Measurements from ENCODE around the gene AKAP9. TPM values are rescaled to one million over a fixed set of nuclear protein-coding genes. Genes with fewer than 3 reads are reported as not detected.

AKAP9 gene
- total and polyA plus RNA-seq, 9 of the 15 experiments (the other 6 are each of a cell fraction or from before 2014, with no cell fraction given) = 25.5 to 80.9 (median 46.3) TPM

DNA sequence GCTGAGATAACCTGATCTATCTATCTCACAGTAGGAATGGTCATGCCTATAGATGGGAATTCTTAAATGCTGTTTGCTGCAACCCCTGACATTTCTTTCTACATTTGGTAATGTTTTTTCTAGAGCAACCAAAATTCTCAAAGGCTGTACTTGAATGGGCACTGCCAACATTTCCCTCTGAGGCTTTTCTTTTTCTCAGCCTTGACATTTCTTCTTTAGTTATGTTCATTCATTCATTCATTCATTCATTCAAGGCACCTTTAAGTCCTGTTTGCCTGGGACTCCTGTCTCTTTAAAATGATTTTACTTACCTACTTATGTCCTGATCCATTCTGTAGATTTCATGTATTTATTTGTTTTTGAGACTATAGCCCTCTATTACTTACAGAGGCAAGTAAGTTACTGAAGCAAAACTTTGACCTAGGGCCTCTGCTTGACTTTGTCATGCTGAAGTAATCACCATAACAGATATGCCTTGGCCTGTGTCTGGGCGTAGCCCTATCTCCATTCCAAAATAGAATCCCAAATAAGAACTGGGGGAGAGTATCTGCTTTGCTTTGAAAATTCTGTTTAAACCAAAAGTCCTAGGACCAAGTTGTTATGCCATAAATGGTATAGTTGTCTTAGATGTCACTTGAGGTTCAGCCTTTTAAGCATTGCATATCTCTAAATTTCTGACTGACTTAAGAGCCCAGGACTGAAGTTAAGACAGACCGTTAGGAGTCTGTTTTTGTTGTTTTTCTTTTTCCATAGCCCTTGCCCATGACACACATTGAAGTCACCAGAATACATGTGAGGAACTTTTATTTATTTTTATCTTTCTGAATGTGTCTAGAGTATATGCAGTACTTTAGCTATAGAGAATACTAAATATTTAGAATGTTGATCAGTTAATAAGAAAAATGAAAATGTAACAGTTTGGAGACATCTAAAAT is 59.2 kb downstream of the AKAP9 start:
- in situ Hi-C loops (cut with MboI) = no loop called here
- Histone ChIP-seq H4K20me1 (replicated peaks; ENCODE audit: control insufficient read depth, insufficient read depth, low read length) (no peaks in the 10 kb centered on the region), H3K36me3 (ENCODE audit: control insufficient read depth, insufficient read depth, low read length) (peaks cover 49% of the 10 kb centered on the region), H3K4me3 (no peak overlapping the region), H3K9me1 (ENCODE audit: control insufficient read depth, insufficient read depth, low read length) (no peaks in the 10 kb centered on the region), H3K9me3 (replicated peaks; ENCODE audit: control insufficient read depth, insufficient read depth, low read depth, low read length) (no peaks in the 10 kb centered on the region), H3K27me3 (ENCODE audit: control insufficient read depth in 2 of 2, insufficient read depth in 2 of 2, low read length in 2 of 2) (no peaks in the 10 kb centered on the region), H3K27ac (ENCODE audit: extremely low read depth, low read depth, low read length) (no peak overlapping the region), H3K4me1 (replicated peaks in 1 of 2; ENCODE audit: control insufficient read depth in 2 of 2, insufficient read depth in 2 of 2, low read length in 2 of 2) (no peaks in the 10 kb centered on the region), H3K9ac (ENCODE audit: insufficient read depth in 1 of 2, low read depth in 2 of 2, low read length in 2 of 2) (no peak overlapping the region), H3K4me2 (ENCODE audit: insufficient read depth, low read length) (no peak overlapping the region), H2AFZ (ENCODE audit: low read depth, low read length) (no peak overlapping the region), H3K79me2 (ENCODE audit: control insufficient read depth, insufficient read depth, low read length) (no peaks in the 10 kb centered on the region)
- ATAC-seq (no peak), DNase-seq (ENCODE audit: extremely low read depth in 1 of 4, low spot score in 3 of 4) (no peak), FAIRE-seq (no peak)
- intact Hi-C loops (cut with micrococcal nuclease) = no loop called here
- BruUV-seq (replicated peaks) = no TSS peak
- TF ChIP-seq ZNF24 (IDR thresholded peaks at IDR 0.05) = peak; percentile 86
- TF ChIP-seq, protein P1, sequence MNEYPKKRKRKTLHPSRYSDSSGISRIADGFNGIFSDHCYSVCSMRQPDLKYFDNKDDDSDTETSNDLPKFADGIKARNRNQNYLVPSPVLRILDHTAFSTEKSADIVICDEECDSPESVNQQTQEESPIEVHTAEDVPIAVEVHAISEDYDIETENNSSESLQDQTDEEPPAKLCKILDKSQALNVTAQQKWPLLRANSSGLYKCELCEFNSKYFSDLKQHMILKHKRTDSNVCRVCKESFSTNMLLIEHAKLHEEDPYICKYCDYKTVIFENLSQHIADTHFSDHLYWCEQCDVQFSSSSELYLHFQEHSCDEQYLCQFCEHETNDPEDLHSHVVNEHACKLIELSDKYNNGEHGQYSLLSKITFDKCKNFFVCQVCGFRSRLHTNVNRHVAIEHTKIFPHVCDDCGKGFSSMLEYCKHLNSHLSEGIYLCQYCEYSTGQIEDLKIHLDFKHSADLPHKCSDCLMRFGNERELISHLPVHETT (CRISPR knock-in tag; conservative IDR thresholded peaks at IDR 0.05 in 1 of 2, IDR thresholded peaks at IDR 0.05 in 1 of 2) = no peak
- ChIA-PET POLR2A (interaction anchor here (0.7 to 1.2 kb wide), 2 partner anchors 12 to 84 kb away, joined by 3 read pairs; no protein-coding TSS in a partner anchor), CTCF (ENCODE audit: low intra/inter-chr PET ratio) (no interaction called here)
- 95% methylated on average over 2 of the region's 2 CpGs for WGBS (ENCODE audit: insufficient coverage, low coverage, missing lambda C conversion rate)
